Measurements from ENCODE around the gene ZC3H12D. TPM values are rescaled to one million over a fixed set of nuclear protein-coding genes. Genes with fewer than 3 reads are reported as not detected.

Gene ZC3H12D
- total and polyA plus RNA-seq, 2 experiments from 2014 or later, result 0.07 TPM; not detected in 1

- Mint-ChIP-seq H3K4me3 (no peak overlapping the region), H3K27ac (no peak overlapping the region), H3K9me3 (no peaks in the 10 kb centered on the region), H3K4me1 (peaks cover 8% of the 10 kb centered on the region; the same call in 2 of the 3 replicates), H3K36me3 (ENCODE audit: low read depth) (no peaks in the 10 kb centered on the region), H3K27me3 (ENCODE audit: insufficient read depth, low read depth, poor library complexity) (peaks cover 13% of the 10 kb centered on the region)
- H3K79me2 ChIP-seq (replicated peaks; ENCODE audit: insufficient read depth), result no peaks in the 10 kb centered on the region
- no peak overlapping the region for H3K4me2 ChIP-seq
- no peaks in the 10 kb centered on the region for H4K20me1 ChIP-seq (replicated peaks; ENCODE audit: insufficient read depth)
- H3K9me2 ChIP-seq (ENCODE audit: insufficient read depth), result no peaks in the 10 kb centered on the region
- no peak overlapping the region for H2AFZ ChIP-seq
- H3K4me1 ChIP-seq (ENCODE audit: insufficient read depth), result 0 out of 2 replicates have a peak, but pooled peaks cover 6% of the 10 kb centered on the region
- H3K27ac ChIP-seq (ENCODE audit: low read depth), result no peak overlapping the region
- DNase-seq (ENCODE audit: low spot score), result no peak
- H3K4me3 ChIP-seq, result no peak overlapping the region
- no peak for ATAC-seq
- H3K36me3 ChIP-seq (ENCODE audit: insufficient read depth), result no peaks in the 10 kb centered on the region
- H3K27me3 ChIP-seq (ENCODE audit: insufficient read depth), result no peaks in the 10 kb centered on the region
- no peaks in the 10 kb centered on the region for H3F3A ChIP-seq (replicated peaks; ENCODE audit: low read depth)
- no peak for TF ChIP-seq REST (IDR thresholded peaks at IDR 0.05; ENCODE audit: unreplicated experiment)
- no peak for TF ChIP-seq ZNF462 (CRISPR knock-in tag; IDR thresholded peaks at IDR 0.05)
- TF ChIP-seq POLR2AphosphoS5 (IDR thresholded peaks at IDR 0.05; ENCODE audit: low read depth), result no peak
- no peak for TF ChIP-seq CREB1 (CRISPR knock-in tag; IDR thresholded peaks at IDR 0.05; ENCODE audit: low read depth)
- TF ChIP-seq NANOG (IDR thresholded peaks at IDR 0.05; ENCODE audit: borderline replicate concordance), result no peak
- TF ChIP-seq ETS1 (IDR thresholded peaks at IDR 0.05), result no peak
- no peak for TF ChIP-seq STAT1 (IDR thresholded peaks at IDR 0.05; ENCODE audit: unreplicated experiment)
- no peak for TF ChIP-seq ZNF331 (CRISPR knock-in tag; IDR thresholded peaks at IDR 0.05; ENCODE audit: low read depth)
- no peak for TF ChIP-seq CTCF (conservative IDR thresholded peaks at IDR 0.05; ENCODE audit: low read depth in 2 of 2)
- TF ChIP-seq EZH2phosphoT487 (IDR thresholded peaks at IDR 0.05; ENCODE audit: unreplicated experiment), result no peak
- no peak for TF ChIP-seq ZNF114 (CRISPR knock-in tag; IDR thresholded peaks at IDR 0.05)
- TF ChIP-seq EZH2 (IDR thresholded peaks at IDR 0.05; ENCODE audit: low read depth, unreplicated experiment), result no peak
- no peak for TF ChIP-seq JUNB (IDR thresholded peaks at IDR 0.05; ENCODE audit: unreplicated experiment)
Measured at GRCh38 chr6:149470948-149471347, 13.9 kb downstream of the ZC3H12D start.
